ENCODE measurements around the gene MAPK10.

GRCh38 chr4:86223472-86223871 lies 136.4 kb downstream of the MAPK10 start:
- TF ChIP-seq ZNF830 (tag by site-specific recombination; IDR thresholded peaks at IDR 0.05; ENCODE audit: low read depth) (no peak), CTCF (tag by site-specific recombination; IDR thresholded peaks at IDR 0.05) (no peak), ZNF416 (tag by site-specific recombination; IDR thresholded peaks at IDR 0.05) (no peak), ZNF596 (tag by site-specific recombination; IDR thresholded peaks at IDR 0.05) (no peak)

Data from HEK293 (cell line).